ENCODE data around the gene VDR. TPM values are rescaled to one million over a fixed set of nuclear protein-coding genes. Genes with fewer than 3 reads are reported as not detected.

Gene VDR
- total and polyA plus RNA-seq, 10 donors: 0.70 to 10.5 (median 5.7) TPM

DNA sequence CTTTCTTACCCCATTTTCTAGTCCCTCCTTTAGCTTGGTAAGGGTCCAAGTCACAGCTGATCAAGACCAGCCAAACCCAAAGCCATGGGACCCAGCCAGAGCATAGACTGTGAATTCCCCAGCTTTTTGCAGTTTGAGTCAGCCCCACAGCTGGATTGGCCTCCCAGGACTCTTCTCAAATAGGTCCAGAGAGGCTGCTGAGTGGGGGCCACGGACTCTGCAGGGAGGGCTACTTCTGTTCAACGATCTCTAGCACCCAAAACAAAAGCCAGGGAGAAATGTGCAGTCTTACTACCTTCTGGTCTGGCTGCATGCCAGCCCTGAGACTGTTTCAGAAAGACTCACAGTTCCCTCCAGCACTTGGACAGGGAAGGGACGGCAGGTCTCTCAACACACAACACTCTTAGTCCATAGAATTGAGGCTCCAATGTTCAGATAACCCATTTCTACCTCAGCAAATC, 1.6 kb downstream of the VDR start:
- TF ChIP-seq CTCF (IDR thresholded peaks at IDR 0.05 in 8 of 11, conservative IDR thresholded peaks at IDR 0.05 in 3 of 11) (no peak), POLR2AphosphoS5 (IDR thresholded peaks at IDR 0.05) (no peak), POLR2A (IDR thresholded peaks at IDR 0.05) (no peak)
- Histone ChIP-seq H3K27me3 (replicated peaks in 1 of 7) (peaks cover 0 to 64% (median 4%) of the 10 kb centered on the region in 7 donors), H3K4me3 (peak overlapping the region in 2 of 8 donors; percentile 52 to 77), H3K36me3 (no peaks in the 10 kb centered on the region), H3K4me1 (peaks cover 27 to 71% (median 59%) of the 10 kb centered on the region in 6 donors), H3K27ac (peak overlapping the region in 4 of 8 donors; percentile 29 to 91 (median 85)), H3K9me3 (no peaks in the 10 kb centered on the region)
- DNase-seq: no peak
- intact Hi-C loops (cut with DNase I; ENCODE audit: low total_unique reads): no loop called here
- WGBS, 5 donors: 24 to 44% (median 35%) methylated on average over 3 of the region's 3 CpGs

DNA sequence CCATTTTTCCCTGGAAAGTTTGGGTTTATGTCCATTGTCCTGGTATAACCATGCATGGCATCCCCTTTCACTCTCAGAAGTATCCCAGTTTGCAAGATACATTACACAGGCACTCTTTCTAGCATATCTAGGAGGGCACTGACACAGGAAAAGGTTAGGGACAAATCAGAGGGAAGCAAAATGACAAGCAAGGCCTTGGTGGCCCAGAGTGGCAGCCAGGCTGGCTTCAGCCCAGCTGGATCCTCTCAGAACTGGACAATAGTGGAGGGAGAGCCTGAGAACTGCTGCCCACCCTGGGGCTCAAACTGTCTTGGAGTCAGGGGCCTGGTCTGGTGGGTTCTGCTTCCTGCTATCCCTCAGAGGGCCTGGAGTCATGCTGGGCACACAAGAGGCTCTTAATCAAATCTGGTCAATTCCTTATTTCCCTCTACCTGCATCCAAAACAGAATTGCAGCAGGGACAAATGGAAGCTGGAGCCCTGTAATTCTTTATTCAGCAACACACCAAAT, 2.6 kb downstream of the VDR start:
- DNase-seq: no peak
- intact Hi-C loops (cut with DNase I; ENCODE audit: low total_unique reads): no loop called here
- peaks cover 27 to 73% (median 59%) of the 10 kb centered on the region in 6 donors for H3K4me1 ChIP-seq
- H3K9me3 ChIP-seq: no peaks in the 10 kb centered on the region
- no peak for TF ChIP-seq POLR2AphosphoS5 (IDR thresholded peaks at IDR 0.05)
- TF ChIP-seq CTCF (IDR thresholded peaks at IDR 0.05 in 8 of 11, conservative IDR thresholded peaks at IDR 0.05 in 3 of 11): no peak
- no peak for TF ChIP-seq POLR2A (IDR thresholded peaks at IDR 0.05)
- H3K36me3 ChIP-seq: no peaks in the 10 kb centered on the region
- H3K4me3 ChIP-seq: peak overlapping the region in 1 of 8 donors; percentile 13
- peak overlapping the region in 4 of 8 donors; percentile 35 to 70 (median 37) for H3K27ac ChIP-seq
- H3K27me3 ChIP-seq (replicated peaks in 1 of 7): peaks cover 0 to 66% (median 4%) of the 10 kb centered on the region in 7 donors

DNA sequence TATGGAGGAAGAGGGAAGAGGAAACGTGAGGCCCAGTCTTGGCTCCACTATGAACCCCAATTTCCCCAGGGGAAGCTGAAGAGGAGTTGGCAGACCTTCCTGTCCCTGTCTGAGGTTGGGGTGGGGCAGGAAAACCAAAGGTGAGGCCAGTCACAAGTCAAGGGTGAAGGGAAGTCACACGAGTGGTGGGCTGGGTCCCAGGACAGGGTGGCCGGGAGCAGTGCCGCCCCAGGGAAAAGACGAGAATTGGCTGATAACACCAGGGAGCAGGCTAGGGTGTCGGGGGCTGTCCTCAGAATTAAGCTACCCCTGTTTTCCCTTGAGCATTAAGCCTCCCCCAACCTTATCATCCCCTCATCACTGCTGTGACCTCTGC, 3.1 kb downstream of the VDR start:
- intact Hi-C loops (cut with DNase I; ENCODE audit: low total_unique reads): no loop called here
- H3K27me3 ChIP-seq (replicated peaks in 1 of 7): peaks cover 0 to 71% (median 4%) of the 10 kb centered on the region in 7 donors
- peaks cover 27 to 78% (median 61%) of the 10 kb centered on the region in 6 donors for H3K4me1 ChIP-seq
- no peak for TF ChIP-seq POLR2AphosphoS5 (IDR thresholded peaks at IDR 0.05)
- TF ChIP-seq POLR2A (IDR thresholded peaks at IDR 0.05): no peak
- H3K36me3 ChIP-seq: no peaks in the 10 kb centered on the region
- 44 to 70% (median 54%) methylated on average over 6 of the region's 6 CpGs for WGBS, 5 donors
- DNase-seq: no peak
- peak overlapping the region in 1 of 8 donors; percentile 13 for H3K4me3 ChIP-seq
- peak overlapping the region in 6 of 8 donors; percentile 35 to 70 (median 46) for H3K27ac ChIP-seq
- H3K9me3 ChIP-seq: no peaks in the 10 kb centered on the region

DNA sequence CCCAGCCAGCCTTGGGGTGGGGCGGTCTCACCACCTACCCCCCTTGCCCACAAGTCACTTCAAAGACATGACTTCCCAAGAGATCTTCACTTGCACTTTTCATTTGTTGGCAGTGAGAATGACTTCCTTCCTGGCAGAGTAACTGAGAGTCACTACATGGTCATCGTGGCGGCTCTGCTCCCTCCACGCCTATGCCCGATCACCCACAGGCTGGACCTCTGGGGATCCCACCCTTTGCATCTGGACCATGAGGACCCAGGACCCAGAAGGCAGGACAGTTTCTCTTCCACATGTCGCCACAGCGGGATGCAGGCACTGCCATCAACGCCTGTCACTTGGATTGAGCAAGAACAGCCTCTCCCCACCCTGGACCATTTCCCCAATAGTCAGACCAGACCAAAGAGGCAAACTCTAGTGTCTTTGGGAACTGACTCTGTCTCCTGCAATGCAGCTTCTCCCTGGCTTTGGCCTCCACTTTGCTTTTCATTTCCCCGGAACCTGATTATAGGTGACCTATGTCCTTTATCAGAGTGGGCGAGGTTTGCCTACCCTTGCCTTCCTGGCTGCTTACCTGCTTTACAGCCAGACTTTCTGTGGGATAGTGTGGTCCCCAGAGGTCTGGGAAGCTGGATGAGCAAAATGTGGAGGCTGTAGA, 3.6 kb downstream of the VDR start:
- WGBS, 5 donors: 43 to 68% (median 63%) methylated on average over 10 of the region's 10 CpGs
- Histone ChIP-seq H3K27me3 (replicated peaks in 1 of 7) (peaks cover 0 to 75% (median 4%) of the 10 kb centered on the region in 7 donors), H3K36me3 (no peaks in the 10 kb centered on the region), H3K4me1 (peaks cover 27 to 83% (median 62%) of the 10 kb centered on the region in 6 donors), H3K9me3 (no peaks in the 10 kb centered on the region), H3K4me3 (peak overlapping the region in 1 of 8 donors; percentile 13), H3K27ac (peak overlapping the region in 7 of 8 donors; percentile 10 to 70 (median 39))
- DNase-seq: no peak
- no peak for TF ChIP-seq POLR2AphosphoS5 (IDR thresholded peaks at IDR 0.05)
- intact Hi-C loops (cut with DNase I; ENCODE audit: low total_unique reads): no loop called here

Measured in spleen (tissue), 11 donors.